Fibroblast of lung (primary cell): ENCODE measurements around the gene TRPC4AP. TPM values are rescaled to one million over a fixed set of nuclear protein-coding genes. Genes with fewer than 3 reads are reported as not detected.

ENCODE experiments used
- DNase-seq, 2 donors: peaks; one replicate each; pipeline versions ENCODE4 v3.0.0 to v3.0.0-alpha.2; 2010; ENCODE audit warnings: low read depth in 2 of 2
- H2AFZ ChIP-seq: 2 replicates; pipeline ENCODE4 v1.5.1; 2012; ENCODE audit warnings: low read length, control low read depth, inconsistent platforms
- H3K27ac ChIP-seq: 2 replicates; pipeline ENCODE4 v1.5.1; 2011; ENCODE audit warnings: low read length, control low read depth; ENCODE audit not compliant: insufficient read depth
- H3K27me3 ChIP-seq: 2 replicates; pipeline ENCODE4 v1.5.1; 2011; ENCODE audit warnings: mild to moderate bottlenecking, low read length; ENCODE audit not compliant: control insufficient read depth, insufficient read depth
- H3K36me3 ChIP-seq: 2 replicates; pipeline ENCODE4 v1.5.1; 2011; ENCODE audit warnings: low read length; ENCODE audit not compliant: control insufficient read depth, insufficient read depth
- H3K4me1 ChIP-seq: 2 replicates; pipeline ENCODE4 v1.5.1; 2011; ENCODE audit warnings: low read length; ENCODE audit not compliant: control insufficient read depth, insufficient read depth; ENCODE audit errors: extremely low read depth
- H3K4me2 ChIP-seq: 2 replicates; pipeline ENCODE4 v1.5.1; 2011; ENCODE audit warnings: low read length, control low read depth; ENCODE audit not compliant: insufficient read depth; ENCODE audit errors: extremely low read depth
- H3K4me3 ChIP-seq, 4 experiments: fragments of 200-600 bp in 1 of 4; sonication (generic) in 1 of 4; replicated peaks in 1 of 4; 2 replicates each; pipeline ENCODE4 v1.5.1; 2011 to 2016; ENCODE audit warnings: low read length in 4 of 4, low read depth in 3 of 4, mild to moderate bottlenecking in 3 of 4, control low read depth in 2 of 4, inconsistent platforms in 1 of 4, mixed read lengths in 1 of 4; ENCODE audit not compliant: insufficient read depth in 1 of 4; ENCODE audit errors: control extremely low read depth in 1 of 4
- H3K79me2 ChIP-seq: 2 replicates; pipeline ENCODE4 v1.5.1; 2012; ENCODE audit warnings: mild to moderate bottlenecking, low read length, inconsistent platforms; ENCODE audit not compliant: control insufficient read depth, insufficient read depth
- H3K9ac ChIP-seq: 2 replicates; pipeline ENCODE4 v1.5.1; 2011; ENCODE audit warnings: mild to moderate bottlenecking, low read length, control low read depth; ENCODE audit not compliant: insufficient read depth
- H3K9me3 ChIP-seq: 2 replicates; pipeline ENCODE4 v1.5.1; 2012; ENCODE audit warnings: low read depth, low read length; ENCODE audit not compliant: control insufficient read depth, insufficient read depth
- H4K20me1 ChIP-seq: 2 replicates; pipeline ENCODE4 v1.5.1; 2011; ENCODE audit warnings: low read length; ENCODE audit not compliant: control insufficient read depth, insufficient read depth; ENCODE audit errors: extremely low read depth
- EZH2 ChIP-seq: IDR thresholded peaks from 2 replicates; pipeline ENCODE4 v1.5.1; 2012; ENCODE audit warnings: low read length, control low read depth, mild to moderate bottlenecking; ENCODE audit errors: missing control alignments
- polyA plus RNA-seq, 2 donors: library from polyadenylated mRNA; depleted of rRNA in 1 of 2; stranded (reverse) in 1 of 2; unstranded in 1 of 2; fragments of >200 nt; gene quantifications; 2 replicates each; pipeline ENCODE4 v1.2.1, GENCODE V29; 2011 to 2012; ENCODE audit warnings: missing spikeins in 1 of 2
- total RNA-seq: library from RNA; depleted of rRNA; stranded (reverse); fragments of >200 nt; gene quantifications from 2 replicates; pipeline ENCODE4 v1.2.1, GENCODE V29; 2014
- TF ChIP-seq, protein P1 (sequence below), 2 donors: IDR thresholded peaks in 1 of 2; conservative IDR thresholded peaks in 1 of 2; 1 replicate in 1 of 2; 2 replicates in 1 of 2; pipeline ENCODE4 v1.5.1; 2011 to 2012; ENCODE audit warnings: low read length in 2 of 2, control low read depth in 1 of 2, inconsistent platforms in 1 of 2, low read depth in 1 of 2, mild to moderate bottlenecking in 1 of 2

Gene TRPC4AP
- total and polyA plus RNA-seq, 2 donors (not counting 1 experiment from before 2014, with no cell fraction given) = 63.1 to 89.7 TPM

DNA sequence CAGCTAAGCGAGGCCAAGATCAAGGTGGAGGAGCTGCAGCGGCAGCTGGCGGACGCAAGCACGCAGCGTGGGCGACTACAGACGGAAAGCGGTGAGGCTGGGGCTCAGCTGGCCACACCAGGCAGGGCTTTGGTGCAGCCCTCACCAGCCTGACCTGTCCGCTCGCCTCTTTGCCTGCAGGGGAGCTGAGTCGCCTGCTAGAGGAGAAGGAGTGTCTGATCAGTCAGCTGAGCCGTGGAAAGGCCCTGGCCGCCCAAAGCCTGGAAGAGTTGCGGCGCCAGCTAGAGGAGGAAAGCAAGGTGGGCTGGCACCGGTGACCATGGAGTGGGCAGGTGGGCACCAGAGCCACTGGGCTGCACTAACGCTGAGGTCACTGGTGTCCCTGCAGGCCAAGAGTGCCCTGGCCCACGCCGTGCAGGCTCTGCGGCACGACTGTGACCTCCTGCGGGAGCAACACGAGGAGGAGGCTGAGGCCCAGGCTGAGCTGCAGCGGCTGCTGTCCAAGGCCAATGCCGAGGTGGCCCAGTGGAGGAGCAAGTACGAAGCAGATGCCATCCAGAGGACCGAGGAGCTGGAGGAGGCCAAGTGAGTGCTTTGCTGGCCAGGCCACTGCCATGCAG is 94.2 kb downstream of the TRPC4AP start:
- TF ChIP-seq, protein P1, sequence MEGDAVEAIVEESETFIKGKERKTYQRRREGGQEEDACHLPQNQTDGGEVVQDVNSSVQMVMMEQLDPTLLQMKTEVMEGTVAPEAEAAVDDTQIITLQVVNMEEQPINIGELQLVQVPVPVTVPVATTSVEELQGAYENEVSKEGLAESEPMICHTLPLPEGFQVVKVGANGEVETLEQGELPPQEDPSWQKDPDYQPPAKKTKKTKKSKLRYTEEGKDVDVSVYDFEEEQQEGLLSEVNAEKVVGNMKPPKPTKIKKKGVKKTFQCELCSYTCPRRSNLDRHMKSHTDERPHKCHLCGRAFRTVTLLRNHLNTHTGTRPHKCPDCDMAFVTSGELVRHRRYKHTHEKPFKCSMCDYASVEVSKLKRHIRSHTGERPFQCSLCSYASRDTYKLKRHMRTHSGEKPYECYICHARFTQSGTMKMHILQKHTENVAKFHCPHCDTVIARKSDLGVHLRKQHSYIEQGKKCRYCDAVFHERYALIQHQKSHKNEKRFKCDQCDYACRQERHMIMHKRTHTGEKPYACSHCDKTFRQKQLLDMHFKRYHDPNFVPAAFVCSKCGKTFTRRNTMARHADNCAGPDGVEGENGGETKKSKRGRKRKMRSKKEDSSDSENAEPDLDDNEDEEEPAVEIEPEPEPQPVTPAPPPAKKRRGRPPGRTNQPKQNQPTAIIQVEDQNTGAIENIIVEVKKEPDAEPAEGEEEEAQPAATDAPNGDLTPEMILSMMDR (conservative IDR thresholded peaks at IDR 0.05 in 1 of 2, IDR thresholded peaks at IDR 0.05 in 1 of 2; ENCODE audit: low read depth in 1 of 2, low read length in 2 of 2) = no peak
- TF ChIP-seq EZH2 = no peak
- Histone ChIP-seq H3K27ac (no peak overlapping the region), H2AFZ (no peak overlapping the region), H3K36me3 (peaks cover 31% of the 10 kb centered on the region), H3K4me2 (no peak overlapping the region), H3K4me3 (no peak overlapping the region), H4K20me1 (no peaks in the 10 kb centered on the region), H3K27me3 (no peaks in the 10 kb centered on the region), H3K4me1 (peaks cover 2% of the 10 kb centered on the region), H3K9me3 (no peaks in the 10 kb centered on the region), H3K9ac (no peak overlapping the region), H3K79me2 (no peaks in the 10 kb centered on the region)
- no peak for DNase-seq

DNA sequence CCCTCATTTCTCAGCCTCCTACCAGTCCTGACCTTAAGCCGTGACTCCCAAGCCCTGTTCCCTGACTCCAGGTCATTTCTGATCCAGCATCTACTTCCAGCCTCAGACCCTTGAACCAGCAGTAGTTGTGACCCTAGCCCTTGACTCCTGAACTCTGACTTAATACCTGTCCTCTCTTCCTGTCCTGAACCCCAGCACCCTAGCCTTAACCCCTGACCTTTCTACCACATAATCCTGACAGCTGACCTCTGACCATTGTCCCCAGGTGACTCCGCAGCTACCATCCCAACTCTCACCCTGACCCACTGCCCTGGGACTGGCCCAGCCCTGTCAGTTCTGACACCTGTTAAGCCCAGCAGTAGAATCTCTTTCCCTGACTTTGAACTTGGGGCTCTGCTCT is 94.8 kb downstream of the TRPC4AP start:
- no peak overlapping the region for H3K9ac ChIP-seq
- H3K4me3 ChIP-seq = no peak overlapping the region
- H3K4me1 ChIP-seq = peaks cover 2% of the 10 kb centered on the region
- H3K79me2 ChIP-seq = no peaks in the 10 kb centered on the region
- H3K27ac ChIP-seq = no peak overlapping the region
- TF ChIP-seq, protein P1 (conservative IDR thresholded peaks at IDR 0.05 in 1 of 2, IDR thresholded peaks at IDR 0.05 in 1 of 2; ENCODE audit: low read depth in 1 of 2, low read length in 2 of 2) = no peak
- no peak for TF ChIP-seq EZH2
- H4K20me1 ChIP-seq = no peaks in the 10 kb centered on the region
- H3K36me3 ChIP-seq = peaks cover 27% of the 10 kb centered on the region
- no peak for DNase-seq
- H3K4me2 ChIP-seq = no peak overlapping the region
- H2AFZ ChIP-seq = no peak overlapping the region
- no peaks in the 10 kb centered on the region for H3K9me3 ChIP-seq
- H3K27me3 ChIP-seq = no peaks in the 10 kb centered on the region

DNA sequence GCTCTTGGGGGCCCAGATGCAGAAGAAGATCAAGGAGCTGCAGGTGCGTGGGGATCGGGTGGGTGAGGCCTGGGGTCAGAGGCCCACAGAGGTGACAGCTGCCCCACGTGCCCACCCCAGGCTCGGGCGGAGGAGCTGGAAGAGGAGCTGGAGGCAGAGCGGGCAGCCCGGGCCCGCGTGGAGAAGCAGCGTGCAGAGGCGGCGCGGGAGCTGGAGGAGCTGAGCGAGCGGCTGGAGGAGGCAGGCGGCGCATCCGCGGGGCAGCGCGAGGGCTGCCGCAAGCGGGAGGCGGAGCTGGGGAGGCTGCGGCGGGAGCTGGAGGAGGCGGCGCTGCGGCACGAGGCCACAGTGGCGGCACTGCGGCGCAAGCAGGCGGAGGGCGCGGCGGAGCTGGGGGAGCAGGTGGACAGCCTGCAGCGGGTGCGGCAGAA is 95.5 kb downstream of the TRPC4AP start:
- Histone ChIP-seq H3K36me3 (peaks cover 26% of the 10 kb centered on the region), H3K27ac (no peak overlapping the region), H4K20me1 (no peaks in the 10 kb centered on the region), H3K9ac (no peak overlapping the region), H3K4me1 (peaks cover 2% of the 10 kb centered on the region), H2AFZ (no peak overlapping the region), H3K4me3 (no peak overlapping the region), H3K79me2 (no peaks in the 10 kb centered on the region), H3K27me3 (no peaks in the 10 kb centered on the region), H3K4me2 (no peak overlapping the region), H3K9me3 (no peaks in the 10 kb centered on the region)
- TF ChIP-seq, protein P1 (conservative IDR thresholded peaks at IDR 0.05 in 1 of 2, IDR thresholded peaks at IDR 0.05 in 1 of 2; ENCODE audit: low read depth in 1 of 2, low read length in 2 of 2) = no peak
- no peak for TF ChIP-seq EZH2
- DNase-seq = peak in 1 of 2 donors; percentile 34
